ENCODE data around the gene PLAC9.

GRCh38 chr10:80133206-80133605 lies 676 bp downstream of the PLAC9 start:
- TF ChIP-seq CTCF (IDR thresholded peaks at IDR 0.05; ENCODE audit: insufficient read depth, low read length, poor library complexity, severe bottlenecking), result no peak
- TF ChIP-seq EZH2phosphoT487 (conservative IDR thresholded peaks at IDR 0.05; ENCODE audit: low read length), result no peak

All from SU-DHL-6 (cell line).